Endothelial cell (in vitro differentiated cells): ENCODE measurements around the gene ISOC2. TPM values are rescaled to one million over a fixed set of nuclear protein-coding genes. Genes with fewer than 3 reads are reported as not detected.
A peak's percentile ranks its signal among the peaks of the same experiment; 100 is the strongest.

Experiments
- DNase-seq: peaks from one replicate; pipeline ENCODE4 v3.0.0; 2021; ENCODE audit warnings: low spot score
- H3K27ac Mint-ChIP-seq: one replicate; pipeline ENCODE4 v1.8.0; 2021; ENCODE audit warnings: mixed read lengths, inconsistent platforms; ENCODE audit not compliant: unreplicated experiment
- H3K27me3 Mint-ChIP-seq: one replicate; pipeline ENCODE4 v1.8.0; 2021; ENCODE audit warnings: mild to moderate bottlenecking, moderate library complexity, mixed read lengths, inconsistent platforms; ENCODE audit not compliant: unreplicated experiment
- H3K36me3 Mint-ChIP-seq: one replicate; pipeline ENCODE4 v1.8.0; 2021; ENCODE audit warnings: mild to moderate bottlenecking, low read depth, mixed read lengths, inconsistent platforms; ENCODE audit not compliant: unreplicated experiment
- H3K4me1 Mint-ChIP-seq: one replicate; pipeline ENCODE4 v1.8.0; 2021; ENCODE audit warnings: mild to moderate bottlenecking, mixed read lengths, inconsistent platforms; ENCODE audit not compliant: unreplicated experiment
- H3K4me3 Mint-ChIP-seq: one replicate; pipeline ENCODE4 v1.8.0; 2021; ENCODE audit warnings: mild to moderate bottlenecking, mixed read lengths, inconsistent platforms; ENCODE audit not compliant: unreplicated experiment
- H3K9me3 Mint-ChIP-seq: one replicate; pipeline ENCODE4 v1.8.0; 2021; ENCODE audit warnings: mixed read lengths, inconsistent platforms; ENCODE audit not compliant: unreplicated experiment
- total RNA-seq: library from RNA; stranded (reverse); fragmentation: NEBNext Ultra II Directional; extraction: Animal tissue kit (Norgen Biotek cat#: 25700); gene quantifications from one replicate; pipeline ENCODE4 v1.2.1, GENCODE V29; 2021; ENCODE audit not compliant: unreplicated experiment
- TF ChIP-seq, protein P1 (sequence below): fragments of 200-600 bp; sonication (generic); IDR thresholded peaks from one replicate; pipeline ENCODE4 v1.5.0; 2021; ENCODE audit warnings: antibody characterized with exemption; ENCODE audit not compliant: unreplicated experiment

ISOC2 gene
- total RNA-seq, 1 donor from 2014 or later: 20.2 TPM

GRCh38 chr19:55503502-55504251 lies 42.2 kb upstream of the ISOC2 start:
- no peak overlapping the region for H3K4me3 Mint-ChIP-seq
- no peak overlapping the region for H3K27ac Mint-ChIP-seq
- no peaks in the 10 kb centered on the region for H3K4me1 Mint-ChIP-seq
- DNase-seq: peak; percentile 96
- peaks cover 4% of the 10 kb centered on the region for H3K27me3 Mint-ChIP-seq
- H3K9me3 Mint-ChIP-seq: no peaks in the 10 kb centered on the region
- peaks cover 11% of the 10 kb centered on the region for H3K36me3 Mint-ChIP-seq
- TF ChIP-seq, protein P1, sequence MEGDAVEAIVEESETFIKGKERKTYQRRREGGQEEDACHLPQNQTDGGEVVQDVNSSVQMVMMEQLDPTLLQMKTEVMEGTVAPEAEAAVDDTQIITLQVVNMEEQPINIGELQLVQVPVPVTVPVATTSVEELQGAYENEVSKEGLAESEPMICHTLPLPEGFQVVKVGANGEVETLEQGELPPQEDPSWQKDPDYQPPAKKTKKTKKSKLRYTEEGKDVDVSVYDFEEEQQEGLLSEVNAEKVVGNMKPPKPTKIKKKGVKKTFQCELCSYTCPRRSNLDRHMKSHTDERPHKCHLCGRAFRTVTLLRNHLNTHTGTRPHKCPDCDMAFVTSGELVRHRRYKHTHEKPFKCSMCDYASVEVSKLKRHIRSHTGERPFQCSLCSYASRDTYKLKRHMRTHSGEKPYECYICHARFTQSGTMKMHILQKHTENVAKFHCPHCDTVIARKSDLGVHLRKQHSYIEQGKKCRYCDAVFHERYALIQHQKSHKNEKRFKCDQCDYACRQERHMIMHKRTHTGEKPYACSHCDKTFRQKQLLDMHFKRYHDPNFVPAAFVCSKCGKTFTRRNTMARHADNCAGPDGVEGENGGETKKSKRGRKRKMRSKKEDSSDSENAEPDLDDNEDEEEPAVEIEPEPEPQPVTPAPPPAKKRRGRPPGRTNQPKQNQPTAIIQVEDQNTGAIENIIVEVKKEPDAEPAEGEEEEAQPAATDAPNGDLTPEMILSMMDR: peak; percentile 99

DNA sequence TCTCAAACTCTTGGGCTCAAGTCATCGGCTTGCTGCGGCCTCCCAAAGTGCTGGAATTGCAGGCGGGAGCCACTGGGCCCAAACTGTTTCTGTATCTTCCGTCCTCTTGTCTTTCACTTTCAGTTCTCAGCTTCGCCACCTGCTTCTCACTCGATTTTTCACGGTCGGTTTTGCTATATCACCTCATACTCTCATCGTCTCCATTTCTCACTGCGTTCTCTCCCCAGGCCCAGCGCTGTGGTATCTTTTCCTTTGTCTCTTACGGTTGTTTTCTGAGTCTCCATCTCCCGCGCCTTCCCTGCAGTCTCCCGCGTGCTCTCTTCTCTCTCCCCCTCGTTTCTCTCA lies 41.7 kb upstream of the ISOC2 start:
- peaks cover 11% of the 10 kb centered on the region for H3K36me3 Mint-ChIP-seq
- no peaks in the 10 kb centered on the region for H3K4me1 Mint-ChIP-seq
- no peak overlapping the region for H3K27ac Mint-ChIP-seq
- no peak for DNase-seq
- H3K9me3 Mint-ChIP-seq: no peaks in the 10 kb centered on the region
- H3K27me3 Mint-ChIP-seq: peaks cover 4% of the 10 kb centered on the region
- TF ChIP-seq, protein P1: no peak
- peak overlapping the region; percentile 24 for H3K4me3 Mint-ChIP-seq

DNA sequence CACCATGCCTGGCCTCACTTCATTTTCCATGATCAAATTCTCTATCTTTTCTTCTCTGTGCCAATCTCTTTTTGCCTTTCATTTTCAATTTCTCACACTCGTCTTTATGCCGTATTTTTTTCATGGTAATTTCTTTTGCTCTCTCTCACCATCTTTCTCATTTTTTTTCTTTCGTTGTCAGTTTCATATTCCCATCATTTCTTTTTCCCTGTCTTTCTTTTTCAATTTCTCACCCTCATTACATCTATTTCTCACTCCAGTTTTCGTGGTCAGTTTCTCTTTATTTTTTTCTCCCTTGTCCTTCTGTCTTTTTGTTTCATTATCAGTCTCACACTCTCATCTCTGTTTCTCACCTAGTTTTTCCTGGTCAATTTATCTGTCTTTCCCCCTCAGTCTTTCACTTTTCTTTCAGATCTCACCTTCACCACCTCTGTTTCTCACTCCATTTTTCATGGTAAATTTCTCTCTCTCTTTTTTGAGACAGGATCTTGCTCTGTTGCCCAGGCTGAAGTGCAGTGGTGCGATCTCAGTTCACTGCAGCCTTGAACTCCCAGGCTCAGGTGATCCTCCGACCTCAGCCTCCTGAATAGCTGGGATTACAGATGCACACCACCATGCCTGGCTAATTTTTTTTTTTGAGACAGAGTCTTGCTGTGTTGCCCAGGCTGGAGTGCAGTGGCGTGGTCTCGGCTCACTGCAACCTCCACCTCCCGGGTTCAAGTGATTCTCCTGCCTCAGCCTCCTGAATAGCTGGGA lies 40.9 kb upstream of the ISOC2 start:
- TF ChIP-seq, protein P1: no peak
- Mint-ChIP-seq H3K9me3 (no peaks in the 10 kb centered on the region), H3K4me3 (no peak overlapping the region), H3K36me3 (peaks cover 11% of the 10 kb centered on the region), H3K4me1 (no peaks in the 10 kb centered on the region), H3K27ac (no peak overlapping the region), H3K27me3 (peaks cover 4% of the 10 kb centered on the region)
- DNase-seq: no peak

DNA sequence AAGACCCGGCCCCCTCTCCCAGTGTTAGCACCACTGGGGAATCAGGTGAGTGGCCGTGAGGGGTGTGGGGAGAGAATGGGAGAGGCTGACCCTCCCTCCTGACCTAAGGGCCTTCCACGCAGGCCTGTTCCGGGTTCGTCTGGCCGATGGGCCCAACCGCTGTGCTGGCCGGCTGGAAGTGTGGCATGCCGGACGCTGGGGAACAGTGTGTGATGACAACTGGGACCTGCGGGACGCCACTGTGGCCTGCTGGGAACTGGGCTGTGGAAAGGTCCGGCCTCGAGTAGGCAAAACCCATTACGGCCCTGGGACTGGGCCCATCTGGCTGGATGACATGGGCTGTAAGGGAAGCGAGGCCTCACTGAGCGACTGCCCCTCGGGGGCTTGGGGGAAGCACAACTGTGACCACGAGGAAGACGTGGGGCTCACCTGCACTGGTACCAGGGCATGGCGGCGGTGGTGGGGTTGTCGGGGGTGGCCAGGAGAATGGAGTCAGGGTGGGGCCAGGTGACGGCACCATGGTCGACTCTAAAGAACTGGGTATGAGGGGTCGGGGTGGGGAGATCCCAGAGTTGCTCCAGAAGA lies 39.0 kb upstream of the ISOC2 start:
- Mint-ChIP-seq H3K27ac (no peak overlapping the region), H3K27me3 (peaks cover 4% of the 10 kb centered on the region), H3K9me3 (no peaks in the 10 kb centered on the region), H3K4me1 (no peaks in the 10 kb centered on the region), H3K36me3 (peaks cover 11% of the 10 kb centered on the region), H3K4me3 (no peak overlapping the region)
- DNase-seq: no peak
- TF ChIP-seq, protein P1: no peak
